Middle frontal gyrus (tissue), 1 donor: ENCODE data around the gene MEX3C.

ENCODE experiments used
- DNase-seq: peaks from one replicate; pipeline ENCODE4 v3.0.0-alpha.2; 2015; ENCODE audit warnings: low spot score; ENCODE audit errors: extremely low spot score

MEX3C gene

DNA sequence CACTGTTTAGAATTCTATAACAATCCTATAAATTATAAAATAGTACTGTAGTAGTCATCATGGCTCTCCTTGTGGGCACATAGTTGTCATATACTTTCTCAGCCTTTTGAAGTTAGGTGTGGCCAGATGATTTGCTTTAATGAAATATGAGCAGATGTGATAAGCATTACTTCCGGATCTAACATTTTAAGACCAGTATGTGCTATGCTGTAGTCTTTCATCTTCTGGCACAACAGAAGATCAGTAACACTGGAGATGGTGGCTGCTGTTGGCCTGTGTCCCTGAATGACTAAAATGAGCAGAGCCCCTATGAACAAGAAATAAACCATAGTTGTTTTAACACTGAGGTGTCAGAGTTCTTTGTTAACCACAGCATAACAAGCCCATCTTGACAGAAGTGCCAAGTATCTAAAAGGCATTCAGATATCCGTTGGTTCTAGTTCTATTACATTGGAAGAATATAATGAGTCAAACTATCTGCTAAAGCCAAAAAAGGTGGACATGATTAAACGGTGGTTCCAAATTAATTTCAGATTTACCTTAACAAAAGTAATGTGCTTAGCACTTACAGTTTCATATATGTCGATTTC is 6.3 kb downstream of the MEX3C start:
- DNase-seq: no peak

DNA sequence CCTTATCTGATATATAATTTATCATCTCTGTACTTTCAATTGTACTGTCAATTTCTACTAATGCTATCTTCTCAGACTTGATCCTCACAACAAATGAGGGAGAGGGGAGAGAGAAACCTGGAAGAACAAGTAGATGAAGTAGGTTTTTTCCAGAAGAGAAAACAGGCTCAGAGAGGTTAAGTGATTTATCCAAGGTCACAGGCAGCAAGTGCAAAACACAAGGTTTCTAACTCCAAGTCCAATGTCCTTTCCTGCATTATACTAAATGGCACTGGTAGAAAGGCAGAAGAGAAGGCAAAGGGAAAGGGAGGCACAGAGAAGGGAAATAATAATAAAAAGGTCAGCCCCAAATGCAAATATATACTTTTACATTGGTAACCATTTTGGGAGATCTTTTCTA is 7.5 kb downstream of the MEX3C start:
- DNase-seq: no peak

DNA sequence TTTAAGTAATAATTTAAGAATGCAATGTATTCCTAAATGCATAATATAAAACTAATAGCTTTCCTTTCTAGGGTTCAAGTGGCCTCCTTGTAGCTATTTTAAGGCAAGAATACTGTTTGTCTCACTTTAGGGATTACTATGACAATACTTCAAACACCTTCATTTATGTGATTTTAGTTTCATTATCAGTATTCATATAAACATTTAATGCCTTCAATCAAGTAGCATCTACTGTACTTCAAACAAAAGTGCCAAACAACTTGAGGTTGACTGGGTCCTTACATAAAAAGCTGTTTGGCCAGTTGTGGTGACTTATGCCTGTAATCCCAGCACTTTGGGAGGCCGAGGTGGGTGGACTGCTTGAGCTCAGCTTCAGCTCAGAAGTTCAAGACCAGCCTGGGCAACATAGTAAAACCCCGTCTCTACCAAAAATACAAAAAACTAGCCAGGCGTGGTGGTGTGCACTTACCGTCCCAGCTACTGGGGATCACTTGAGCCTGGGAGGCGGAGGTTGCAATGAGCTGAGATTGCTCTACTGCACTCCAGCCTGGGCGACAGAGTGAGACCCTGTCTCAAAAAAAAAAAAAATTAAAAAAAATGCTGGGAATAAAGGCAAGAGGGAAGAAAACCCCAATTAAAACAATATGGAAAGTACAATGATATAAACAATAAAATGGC is 9.3 kb downstream of the MEX3C start:
- DNase-seq: no peak

DNA sequence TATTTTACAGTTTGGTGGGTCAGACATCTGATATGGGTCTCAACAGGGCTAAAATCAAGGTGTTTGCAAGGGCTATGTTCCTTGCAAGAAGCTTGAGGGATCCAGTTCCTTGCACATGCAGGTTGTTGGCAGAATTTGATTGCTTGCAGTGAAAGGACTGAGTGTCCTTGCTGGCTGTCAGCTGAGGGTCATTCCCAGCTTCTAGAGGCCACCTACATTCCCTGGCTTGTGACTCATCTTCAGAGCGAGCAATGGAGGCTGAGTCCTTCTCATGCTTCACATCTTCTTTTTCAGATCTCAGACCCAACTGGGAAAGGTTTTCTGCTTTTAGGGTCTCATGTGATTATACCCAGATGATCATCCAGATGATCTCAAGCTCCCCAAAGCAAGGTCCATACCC is 12.4 kb downstream of the MEX3C start:
- DNase-seq: no peak

DNA sequence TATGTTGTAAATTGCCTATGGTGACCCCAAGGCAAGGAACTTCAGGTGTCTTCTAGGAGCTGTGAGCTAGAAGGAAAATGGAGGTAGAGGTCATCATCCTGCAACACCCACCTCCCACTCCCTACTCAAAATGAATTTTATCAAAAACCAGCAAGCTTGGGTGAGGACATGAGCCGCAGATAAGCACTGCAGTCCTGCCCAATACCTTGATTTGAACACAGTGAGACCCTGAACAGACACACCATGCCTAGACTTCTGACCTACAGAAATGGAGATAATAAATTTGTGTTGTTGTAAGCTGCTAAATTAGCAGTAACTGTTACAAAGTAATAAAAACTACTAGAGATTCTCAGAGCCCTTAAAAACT is 13.4 kb downstream of the MEX3C start:
- no peak for DNase-seq

DNA sequence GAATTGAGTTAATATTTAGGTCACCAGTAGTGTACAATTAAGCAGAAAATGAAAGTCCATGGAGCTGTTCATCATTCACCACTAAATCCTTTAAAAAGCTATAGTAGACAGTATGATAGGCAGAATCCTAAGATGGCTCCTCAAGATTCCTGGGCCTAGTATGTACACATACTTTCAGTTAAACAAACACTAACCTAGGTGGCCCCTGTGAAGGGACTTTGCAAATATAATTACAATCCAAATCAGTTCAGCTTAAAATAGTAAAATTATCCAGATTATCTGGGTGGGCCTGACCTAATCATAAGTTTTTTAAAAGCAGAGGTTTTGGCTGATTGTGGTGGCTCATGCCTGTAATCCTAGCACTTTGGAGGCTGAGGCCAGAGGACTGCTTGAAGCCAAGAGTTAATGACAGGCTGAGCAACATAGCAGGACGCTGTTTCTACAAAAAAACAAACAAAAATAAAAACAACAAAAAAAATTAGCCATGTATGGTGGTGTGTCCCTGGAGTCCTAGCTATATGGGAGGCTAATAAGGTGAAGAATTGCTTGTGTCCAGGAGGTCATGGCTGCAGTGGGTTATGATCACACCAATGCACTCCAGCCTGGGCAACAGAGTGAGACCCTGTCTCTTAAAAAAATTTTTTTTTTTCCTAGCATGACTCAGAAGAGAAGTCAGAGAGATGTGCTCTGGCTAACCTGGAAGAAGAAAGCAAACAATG is 13.9 kb downstream of the MEX3C start:
- no peak for DNase-seq

DNA sequence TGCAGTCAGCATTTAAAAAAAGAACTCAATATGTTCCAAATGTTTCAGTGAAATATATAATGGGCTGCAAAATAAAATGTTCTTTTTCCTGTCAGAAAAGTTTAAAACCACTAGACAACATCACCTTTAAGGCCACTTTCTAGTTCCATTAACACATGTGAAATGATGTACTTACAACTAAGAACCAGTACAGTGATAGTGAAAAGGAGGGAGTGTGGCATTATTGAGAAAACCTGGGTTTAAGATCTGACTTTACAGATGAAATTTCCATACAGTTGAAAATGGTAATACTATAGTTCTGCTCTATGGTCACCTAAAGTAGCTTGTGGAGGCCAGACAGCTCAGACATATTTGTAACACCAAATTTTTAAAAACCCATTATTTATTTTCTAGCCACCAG is 14.7 kb downstream of the MEX3C start:
- no peak for DNase-seq

DNA sequence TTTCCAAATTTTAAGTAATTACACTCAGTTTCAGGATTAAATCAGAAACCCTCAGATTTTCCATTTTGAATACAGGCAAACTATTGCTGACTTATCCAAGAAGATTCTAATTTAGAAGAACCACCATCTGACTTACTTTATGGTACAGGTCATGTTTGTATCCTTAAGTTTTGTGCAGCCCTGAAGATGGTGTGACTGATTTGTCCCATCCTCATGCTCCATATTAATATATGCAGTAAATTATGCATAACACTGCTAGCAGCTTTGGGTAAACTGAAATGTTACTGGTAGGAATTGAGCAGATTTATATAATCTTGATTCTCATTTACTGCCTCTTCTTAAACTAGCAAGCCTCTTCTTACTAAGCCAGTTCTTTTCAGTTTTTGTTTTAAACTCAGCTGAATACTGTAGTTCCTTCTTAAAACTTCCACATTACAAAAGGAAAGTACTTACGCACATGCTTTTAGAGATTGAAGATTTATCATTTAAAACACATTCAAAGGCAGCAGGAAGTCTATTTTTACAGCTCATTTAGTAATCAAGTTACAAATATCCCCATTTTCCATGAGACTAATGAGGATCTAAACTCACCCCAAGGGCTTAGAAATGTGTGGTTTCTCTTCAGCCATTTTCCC is 25.7 kb downstream of the MEX3C start:
- no peak for DNase-seq

DNA sequence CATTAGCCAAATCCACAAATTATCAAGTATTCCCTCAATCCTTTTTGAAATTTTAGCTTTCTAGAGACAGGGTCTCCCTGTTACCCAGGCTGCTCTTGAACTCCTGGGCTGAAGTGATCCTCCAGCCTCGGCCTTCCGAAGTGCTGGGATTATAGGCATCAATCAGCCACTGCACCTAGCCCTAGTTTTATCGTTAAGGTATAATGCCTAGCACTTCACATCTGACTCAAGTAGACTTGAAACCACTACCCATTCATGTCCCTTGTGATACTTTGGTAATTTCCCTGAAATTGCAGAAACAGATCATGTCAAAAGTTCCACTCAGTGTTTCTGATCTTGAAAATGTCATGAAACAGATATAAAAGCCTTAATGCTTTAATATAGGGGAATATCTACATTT is 26.3 kb downstream of the MEX3C start:
- no peak for DNase-seq

DNA sequence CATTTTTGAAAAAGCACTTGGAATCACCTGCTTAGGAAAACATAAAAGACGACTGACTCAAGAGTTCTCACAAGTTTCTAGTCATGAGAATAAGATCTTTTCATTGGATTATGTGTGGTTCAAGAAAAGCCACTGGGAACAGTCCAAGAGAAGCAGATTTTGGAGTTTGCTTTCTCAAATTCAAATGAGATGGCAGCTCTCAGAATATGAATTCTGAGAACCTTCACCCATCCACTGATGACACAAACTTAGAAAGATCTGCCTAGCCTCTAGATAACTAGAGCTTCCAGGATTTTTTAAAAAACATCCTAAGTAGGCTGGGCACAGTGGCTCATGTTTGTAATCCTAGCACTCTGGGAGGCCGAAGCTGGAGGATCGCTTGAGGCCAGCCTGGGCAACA is 26.8 kb downstream of the MEX3C start:
- no peak for DNase-seq

DNA sequence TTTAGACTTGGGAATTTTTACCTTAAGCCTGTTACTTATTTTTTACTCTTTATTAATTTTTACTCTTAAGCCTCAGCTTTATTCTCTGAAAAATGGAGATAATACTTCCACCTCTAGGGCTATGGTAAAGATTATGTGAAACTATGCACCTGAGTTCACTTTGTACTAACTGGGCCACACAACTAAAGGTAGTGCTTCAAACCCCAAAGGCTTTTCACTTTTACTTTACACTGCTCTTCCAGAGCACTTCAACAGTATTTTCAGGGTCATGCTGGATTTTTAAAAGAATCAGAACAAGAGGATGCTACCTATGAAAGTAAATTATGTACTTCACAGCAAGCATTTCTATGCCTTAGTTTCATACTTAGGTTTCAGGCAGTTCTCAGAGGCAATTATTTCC is 27.8 kb downstream of the MEX3C start:
- DNase-seq: no peak

DNA sequence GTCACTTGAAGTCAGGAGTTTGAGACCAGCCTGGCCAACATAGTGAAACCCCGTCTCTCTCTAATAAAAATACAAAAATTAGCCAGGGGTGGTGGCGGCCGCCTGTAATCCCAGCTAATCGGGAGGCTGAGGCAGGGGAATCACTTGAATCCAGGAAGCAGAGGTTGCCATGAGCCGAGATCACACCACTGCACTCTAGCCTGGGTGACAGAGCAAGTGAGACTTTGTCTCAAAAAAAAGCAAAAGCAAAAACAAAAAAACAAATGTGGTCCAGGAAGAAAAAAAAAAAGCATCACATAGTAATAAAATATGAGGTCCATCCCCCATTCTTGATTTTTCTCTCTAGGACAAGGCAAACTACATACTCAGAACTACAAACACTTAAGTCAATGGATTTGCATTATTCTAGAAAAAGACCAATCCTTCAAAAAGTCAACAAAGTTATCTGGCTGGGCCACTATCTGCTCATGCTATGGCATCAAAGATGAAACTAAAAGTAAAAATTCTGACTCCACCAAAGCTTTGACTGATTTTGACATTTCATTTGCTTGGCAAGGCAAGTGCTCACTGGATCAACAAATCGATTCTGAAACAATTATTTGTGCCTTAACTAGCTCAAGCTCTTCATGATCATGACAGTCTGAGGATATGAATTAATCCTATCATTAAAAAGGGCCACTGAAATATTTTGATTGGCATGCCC is 28.4 kb downstream of the MEX3C start:
- no peak for DNase-seq

DNA sequence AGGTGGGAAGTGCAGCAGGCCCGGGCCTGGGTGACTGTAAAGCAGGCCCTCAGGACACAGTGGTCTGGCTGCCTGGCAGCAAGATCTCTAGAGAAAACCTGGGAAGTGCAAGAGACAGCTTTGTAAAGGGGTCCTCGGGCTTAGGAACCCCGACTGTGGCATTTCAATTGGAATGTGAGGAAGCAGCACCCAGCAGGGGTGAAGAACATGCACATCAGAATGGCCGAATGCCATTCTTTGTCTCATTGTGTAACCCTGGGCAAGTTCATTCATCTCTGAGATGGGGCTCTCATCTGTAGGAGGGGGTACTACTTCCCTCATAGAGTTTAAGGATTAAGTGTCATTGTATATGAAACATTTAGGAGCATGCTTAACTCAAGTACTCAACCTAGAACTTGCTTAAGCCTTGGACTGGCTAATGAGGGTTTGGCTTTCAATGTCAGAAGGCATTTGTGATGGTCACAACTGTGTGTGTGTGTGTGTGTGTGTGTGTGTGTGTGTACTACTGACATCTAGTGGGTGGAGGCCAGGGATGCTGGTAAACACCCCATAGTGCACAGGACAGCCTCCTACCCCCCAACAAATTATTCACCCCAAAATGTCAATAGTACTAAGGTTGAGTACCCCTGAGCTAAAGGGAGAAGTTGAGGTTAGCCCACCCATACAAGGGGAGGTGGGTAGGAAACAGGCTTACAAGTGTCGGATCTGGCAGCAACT is 29.3 kb downstream of the MEX3C start:
- DNase-seq: no peak

DNA sequence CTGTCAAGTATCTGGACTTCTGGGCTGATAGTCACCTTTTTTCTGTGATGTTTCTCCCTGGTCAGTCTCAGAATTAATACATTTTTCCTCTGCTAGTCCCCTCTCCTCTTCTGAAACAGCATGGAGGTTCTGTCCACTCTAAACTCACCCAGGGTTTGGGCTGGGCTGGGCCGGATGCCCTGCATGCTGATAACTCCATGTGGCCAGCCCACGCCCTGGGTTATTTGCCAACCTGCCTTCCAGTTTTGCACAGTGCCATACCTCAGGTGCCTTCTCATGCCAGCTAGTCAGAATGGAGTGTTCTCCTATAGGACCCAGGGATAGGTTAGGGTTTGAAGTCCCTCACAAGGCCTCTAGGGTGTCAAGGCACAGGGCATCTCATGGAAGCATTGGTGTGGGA is 32.2 kb downstream of the MEX3C start:
- DNase-seq: no peak

DNA sequence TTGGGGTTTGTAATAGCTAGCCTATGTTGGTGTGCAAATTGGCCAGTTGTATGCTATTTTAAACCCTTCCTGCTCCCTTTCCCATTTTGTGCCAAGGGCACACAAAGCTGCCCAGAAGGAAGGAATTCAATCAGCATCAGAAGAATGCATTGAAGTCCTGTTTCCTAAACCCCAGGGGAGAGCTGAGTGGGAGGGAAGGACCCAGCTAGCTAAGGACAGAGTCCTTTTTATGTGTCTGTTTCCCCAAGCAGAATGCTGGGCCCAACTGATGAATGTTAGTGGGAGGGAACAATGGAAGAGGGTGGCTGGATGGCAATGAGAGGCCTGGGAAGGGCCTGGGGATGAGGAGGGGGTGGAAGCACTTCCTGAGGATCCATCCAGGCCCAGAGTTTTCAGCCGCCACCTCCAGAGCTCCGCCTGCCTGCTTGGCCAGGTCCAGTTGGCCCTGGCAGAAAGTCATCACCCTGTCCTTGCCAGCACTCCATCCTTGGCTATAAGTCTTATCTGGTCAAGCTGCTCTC is 32.7 kb downstream of the MEX3C start:
- no peak for DNase-seq

DNA sequence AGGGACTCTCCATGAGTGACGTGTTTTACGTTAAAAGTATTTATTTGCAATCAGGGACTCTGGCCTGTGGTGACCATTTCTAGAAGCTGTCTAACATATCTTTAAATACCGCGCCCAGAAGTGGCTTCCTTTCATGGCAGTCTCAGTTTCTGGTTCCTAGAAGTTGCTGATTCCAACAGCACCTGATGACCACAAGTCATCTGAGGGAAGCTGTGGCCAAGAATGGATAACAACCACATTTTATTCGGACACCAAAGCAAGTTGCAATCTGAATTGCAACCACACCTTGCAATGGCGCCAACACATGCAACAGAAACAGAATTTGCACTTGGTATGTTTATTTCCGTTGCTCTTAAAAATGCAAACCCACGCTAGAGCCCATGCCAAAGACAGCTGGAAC is 33.1 kb downstream of the MEX3C start:
- DNase-seq: no peak

DNA sequence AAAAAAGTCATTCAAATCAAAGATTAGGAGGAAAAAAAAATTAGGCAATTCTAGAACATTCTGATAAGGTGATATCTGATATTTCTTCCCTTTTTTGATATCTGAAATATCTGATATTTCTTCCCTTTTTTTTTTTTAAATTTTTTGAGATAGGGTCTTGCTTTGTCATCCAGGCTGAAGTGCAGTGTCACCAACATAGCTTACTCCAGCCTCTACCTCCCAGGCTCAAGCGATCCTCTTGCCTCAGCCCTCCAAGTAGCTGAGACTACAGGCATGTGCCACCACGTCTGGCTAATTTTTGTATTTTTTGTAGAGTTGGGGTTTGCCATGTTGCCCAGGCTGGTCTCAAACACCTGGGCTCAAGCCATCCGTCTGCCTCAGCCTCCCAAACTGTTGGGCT is 33.9 kb downstream of the MEX3C start:
- no peak for DNase-seq

DNA sequence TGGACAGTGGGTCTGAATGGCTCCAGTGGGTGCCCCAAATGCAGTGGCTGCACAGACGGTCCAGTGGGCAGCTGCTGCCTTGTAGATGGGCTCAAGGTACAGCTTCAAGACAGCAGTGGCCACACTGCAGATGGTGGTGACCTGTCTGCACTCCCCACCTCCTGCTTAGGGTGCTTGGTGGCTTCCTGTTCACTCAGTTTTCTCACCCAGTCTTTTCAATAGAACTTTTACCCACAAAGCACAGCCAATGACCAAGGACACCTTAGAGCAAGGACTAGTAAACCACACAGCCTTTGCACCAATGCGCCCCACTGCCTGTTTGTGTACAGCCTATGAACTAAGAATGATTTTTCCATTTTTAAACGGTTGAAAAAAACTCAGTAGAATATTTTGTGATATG is 34.9 kb downstream of the MEX3C start:
- DNase-seq: no peak

DNA sequence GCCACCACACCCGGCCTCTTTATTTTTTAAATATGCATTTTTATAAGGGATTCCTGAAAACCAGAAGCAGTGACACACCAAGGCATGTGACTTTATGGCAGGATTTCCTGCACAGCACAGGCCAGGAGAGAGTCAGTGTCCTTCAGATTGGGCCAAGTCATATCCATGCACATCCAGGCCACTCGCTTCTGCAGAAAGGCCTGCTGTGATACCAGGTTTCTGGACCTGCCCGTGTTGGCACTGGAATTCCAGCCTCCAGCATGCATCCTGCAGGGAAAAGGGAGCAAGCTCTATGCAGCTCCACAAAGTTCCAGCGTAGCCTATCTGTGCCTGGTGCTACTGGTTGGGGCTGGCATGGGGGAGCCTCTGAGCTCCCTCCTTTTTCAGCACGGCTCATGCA is 36.8 kb downstream of the MEX3C start:
- no peak for DNase-seq

DNA sequence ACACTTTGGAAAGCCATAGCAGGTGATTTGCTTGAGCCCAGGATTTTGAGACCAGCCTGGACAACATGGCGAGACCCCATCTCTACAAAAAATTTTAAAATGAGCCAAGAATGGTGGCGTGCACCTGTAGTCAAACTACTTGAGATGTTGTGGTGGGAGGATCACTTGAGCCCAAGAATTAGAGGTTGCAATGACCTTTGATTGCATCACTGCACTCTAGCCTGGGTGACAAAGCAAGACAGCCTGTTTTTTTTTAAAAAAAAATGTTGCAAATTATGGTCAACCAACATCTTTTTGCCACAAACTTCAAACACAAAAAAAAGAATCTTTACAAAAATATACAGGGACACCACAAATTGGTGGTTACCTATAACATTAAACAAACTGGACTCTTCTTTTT is 40.3 kb downstream of the MEX3C start:
- no peak for DNase-seq

DNA sequence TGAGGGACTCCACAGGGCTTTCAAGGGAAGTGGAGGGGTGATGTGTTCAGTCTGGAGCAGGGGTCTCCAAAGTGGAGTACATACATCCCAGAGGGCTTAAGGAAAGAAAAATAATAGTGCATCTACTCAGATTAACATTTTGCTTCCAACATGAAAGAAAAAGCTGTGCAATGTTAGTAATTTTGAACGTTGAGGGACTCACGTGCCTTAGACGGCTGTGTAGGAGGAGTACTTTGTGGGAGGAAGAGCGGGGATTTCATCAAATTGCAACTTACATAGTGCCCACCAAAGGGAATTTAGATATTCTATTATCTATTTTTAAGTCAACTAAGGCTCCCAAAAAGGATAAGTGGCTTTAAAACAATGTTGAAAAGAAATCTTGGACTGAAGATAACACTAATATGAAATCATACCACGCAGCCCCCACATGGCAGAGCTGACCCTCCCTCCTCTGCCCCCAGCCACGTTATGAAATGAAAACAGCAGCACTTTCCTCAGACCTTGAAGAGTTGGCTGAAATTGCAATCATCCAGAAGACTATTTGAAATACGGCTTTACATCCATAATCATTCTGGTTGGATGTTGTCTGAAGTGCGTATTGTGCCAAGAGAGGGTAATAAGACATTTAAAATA is 42.9 kb downstream of the MEX3C start:
- no peak for DNase-seq
